Calu3 (cell line): Measurements from ENCODE around the gene MRPL45. TPM values are rescaled to one million over a fixed set of nuclear protein-coding genes. Genes with fewer than 3 reads are reported as not detected.
"Not testable (repeated sequence)": the region's sequence is repeated elsewhere in the genome, so short reads cannot be mapped to it uniquely, and the experiment has no call there.

Experiments used
- Bru-seq: library from RNA; stranded (reverse); fragments of 400-500 nt; gene quantifications from one replicate; lab custom pipeline; 2021; lab: Mats Ljungman, UMichigan
- BruChase-seq, 2 experiments: library from RNA; stranded (reverse); fragments of 400-500 nt; gene quantifications; one replicate each; lab custom pipeline; 2021; lab: Mats Ljungman, UMichigan
- BruUV-seq: library from RNA; stranded (reverse); fragments of 400-500 nt; replicated peaks from 2 replicates; lab custom pipeline; 2021; lab: Mats Ljungman, UMichigan
- CTCF ChIA-PET: fragments of 300-600 bp; sonication (Branson Sonifier 250); formaldehyde crosslinking; loops from one replicate; lab custom pipeline; 2022; ENCODE audit warnings: antibody characterized with exemption; lab: Charles Lee
- DNase-seq: peaks from one replicate; pipeline ENCODE4 v3.0.0; 2022
- H3K27ac Mint-ChIP-seq: one replicate; pipeline ENCODE4 v1.8.0; 2022; ENCODE audit warnings: mixed read lengths; ENCODE audit not compliant: unreplicated experiment
- H3K27me3 Mint-ChIP-seq: one replicate; pipeline ENCODE4 v1.8.0; 2022; ENCODE audit warnings: mixed read lengths; ENCODE audit not compliant: unreplicated experiment
- H3K36me3 Mint-ChIP-seq: one replicate; pipeline ENCODE4 v1.8.0; 2022; ENCODE audit warnings: mild to moderate bottlenecking, moderate library complexity, mixed read lengths; ENCODE audit not compliant: insufficient read depth, unreplicated experiment
- H3K4me1 Mint-ChIP-seq: one replicate; pipeline ENCODE4 v1.8.0; 2022; ENCODE audit warnings: mild to moderate bottlenecking, low read depth, mixed read lengths; ENCODE audit not compliant: unreplicated experiment
- H3K4me3 Mint-ChIP-seq: one replicate; pipeline ENCODE4 v1.8.0; 2022; ENCODE audit warnings: mild to moderate bottlenecking, low read depth, moderate library complexity, mixed read lengths; ENCODE audit not compliant: unreplicated experiment
- H3K9me3 Mint-ChIP-seq: one replicate; pipeline ENCODE4 v1.8.0; 2022; ENCODE audit warnings: low read depth, mixed read lengths; ENCODE audit not compliant: unreplicated experiment
- intact Hi-C: fragments of 100-400 bp; cut with micrococcal nuclease; formaldehyde crosslinking; loops from one replicate; pipeline ENCODE4 v1.10.0; 2022; ENCODE audit not compliant: unreplicated experiment
- long read RNA-seq: library from polyadenylated mRNA; stranded (forward); transcript quantifications from one replicate; pipeline ENCODE4 v2.0.0, GENCODE V29; 2022
- total RNA-seq: library from RNA; stranded (reverse); gene quantifications from 2 replicates; pipeline ENCODE4 v1.2.3, GENCODE V29; 2022

Gene MRPL45
- total RNA-seq (171 and 174 TPM in 2 replicates), Bru-seq, nascent RNA (percentile 95 among the genes with signal in this experiment), BruChase-seq, experiment 1, labeled RNA remaining after a 6-hour chase (percentile 96 among the genes with signal in this experiment), BruChase-seq, experiment 2, labeled RNA remaining after a 2-hour chase (percentile 96 among the genes with signal in this experiment)
- long read RNA-seq, transcript MRPL45-204 (7 exons, 1,554 nt): minor isoform, 7 of 294 reads
- long read RNA-seq, transcript MRPL45-203 (8 exons, 1,705 nt): major isoform, 235 of 294 reads
- long read RNA-seq, partial matches to known transcripts: 42 of 294 reads
- long read RNA-seq, other reads (novel, unspliced or antisense): 10 of 294 reads

GRCh38 chr17:38296834-38297517 lies at the start of gene MRPL45:
Gene MRPL45 (plus strand): TSS chr17:38297168. CDS start chr17:38297184, 16 bp downstream.
- BruUV-seq, intact Hi-C loops, H3K9me3 Mint-ChIP-seq, H3K27me3 Mint-ChIP-seq, H3K4me1 Mint-ChIP-seq: not testable (repeated sequence)
- peak; percentile 100 for DNase-seq
- Mint-ChIP-seq H3K27ac (peak within 1 kb of the TSS; percentile 94), H3K36me3 (peaks cover 44% of the 10 kb centered on the region), H3K4me3 (peak within 1 kb of the TSS; percentile 85)
- CTCF ChIA-PET: interaction anchor here (0.6 to 0.9 kb wide), 5 partner anchors 25 to 1389 kb away, joined by 3 to 6 read pairs (median 3); no protein-coding TSS in a partner anchor

- CTCF ChIA-PET, H3K4me1 Mint-ChIP-seq, BruUV-seq, H3K4me3 Mint-ChIP-seq, H3K27ac Mint-ChIP-seq, DNase-seq, H3K9me3 Mint-ChIP-seq, intact Hi-C loops, H3K27me3 Mint-ChIP-seq: not testable (repeated sequence)
- peaks cover 79% of the 10 kb centered on the region for H3K36me3 Mint-ChIP-seq
These were observed 43.8 kb upstream of the MRPL45 start for GRCh38 chr17:38253191-38253590.

- H3K4me1 Mint-ChIP-seq, H3K9me3 Mint-ChIP-seq, BruUV-seq, DNase-seq, intact Hi-C loops, H3K27me3 Mint-ChIP-seq: not testable (repeated sequence)
- H3K4me3 Mint-ChIP-seq: peak overlapping the region; percentile 93
- H3K27ac Mint-ChIP-seq: peak overlapping the region; percentile 67
- CTCF ChIA-PET: interaction anchor here (0.7 kb wide), 1 partner anchor 496 kb away, joined by 3 read pairs; no protein-coding TSS in a partner anchor
- peaks cover 80% of the 10 kb centered on the region for H3K36me3 Mint-ChIP-seq
These were observed 42.6 kb upstream of the MRPL45 start for GRCh38 chr17:38254357-38254756.

- H3K27me3 Mint-ChIP-seq, intact Hi-C loops, H3K9me3 Mint-ChIP-seq, BruUV-seq, CTCF ChIA-PET, H3K4me1 Mint-ChIP-seq: not testable (repeated sequence)
- Mint-ChIP-seq H3K27ac (peak overlapping the region; percentile 60), H3K4me3 (peak overlapping the region; percentile 93), H3K36me3 (peaks cover 57% of the 10 kb centered on the region)
- DNase-seq: peak; percentile 99
These were observed 39.9 kb upstream of the MRPL45 start for GRCh38 chr17:38257013-38257621.

GRCh38 chr17:38265974-38266506 lies 30.9 kb upstream of the MRPL45 start:
- H3K27me3 Mint-ChIP-seq, H3K9me3 Mint-ChIP-seq, H3K4me3 Mint-ChIP-seq, H3K36me3 Mint-ChIP-seq, BruUV-seq, DNase-seq, intact Hi-C loops, H3K27ac Mint-ChIP-seq, H3K4me1 Mint-ChIP-seq: not testable (repeated sequence)
- CTCF ChIA-PET: interaction anchor here (0.7 kb wide), 1 partner anchor 966 kb away, joined by 4 read pairs; no protein-coding TSS in a partner anchor

GRCh38 chr17:38266571-38266970 lies 30.4 kb upstream of the MRPL45 start:
- H3K27ac Mint-ChIP-seq, CTCF ChIA-PET, intact Hi-C loops: not testable (repeated sequence)

GRCh38 chr17:38268138-38268537 lies 28.8 kb upstream of the MRPL45 start:
- H3K27ac Mint-ChIP-seq, intact Hi-C loops, BruUV-seq, H3K36me3 Mint-ChIP-seq, H3K27me3 Mint-ChIP-seq, H3K4me3 Mint-ChIP-seq, H3K9me3 Mint-ChIP-seq, CTCF ChIA-PET, DNase-seq, H3K4me1 Mint-ChIP-seq: not testable (repeated sequence)

More at GRCh38 chr17:38266571-38266970, 30.4 kb upstream of the MRPL45 start:
- not testable (repeated sequence) for H3K27me3 Mint-ChIP-seq, H3K4me1 Mint-ChIP-seq, H3K9me3 Mint-ChIP-seq, H3K36me3 Mint-ChIP-seq, BruUV-seq, H3K4me3 Mint-ChIP-seq, DNase-seq

GRCh38 chr17:38269045-38269444 lies 27.9 kb upstream of the MRPL45 start:
- BruUV-seq, H3K36me3 Mint-ChIP-seq, H3K27me3 Mint-ChIP-seq, DNase-seq, H3K9me3 Mint-ChIP-seq, CTCF ChIA-PET, H3K4me3 Mint-ChIP-seq, intact Hi-C loops, H3K4me1 Mint-ChIP-seq, H3K27ac Mint-ChIP-seq: not testable (repeated sequence)

- H3K4me1 Mint-ChIP-seq, intact Hi-C loops, H3K27ac Mint-ChIP-seq, H3K4me3 Mint-ChIP-seq, BruUV-seq, H3K36me3 Mint-ChIP-seq, DNase-seq, H3K9me3 Mint-ChIP-seq, H3K27me3 Mint-ChIP-seq, CTCF ChIA-PET: not testable (repeated sequence)
These were observed 27.4 kb upstream of the MRPL45 start for GRCh38 chr17:38269552-38269951.
